Hindlimb muscle (tissue), 1 donor: ENCODE data around the gene TMEM209. TPM values are rescaled to one million over a fixed set of nuclear protein-coding genes. Genes with fewer than 3 reads are reported as not detected.

Experiments used
- DNase-seq: peaks from one replicate; pipeline ENCODE4 v3.0.0-alpha.2; 2013
- polyA plus RNA-seq: library from polyadenylated mRNA; unstranded; fragments of 120-200 nt; gene quantifications from one replicate; pipeline ENCODE4 v1.2.1, GENCODE V29; 2013; ENCODE audit not compliant: insufficient read length

The TMEM209 gene
- polyA plus RNA-seq, 1 donor = 11.3 TPM

DNA sequence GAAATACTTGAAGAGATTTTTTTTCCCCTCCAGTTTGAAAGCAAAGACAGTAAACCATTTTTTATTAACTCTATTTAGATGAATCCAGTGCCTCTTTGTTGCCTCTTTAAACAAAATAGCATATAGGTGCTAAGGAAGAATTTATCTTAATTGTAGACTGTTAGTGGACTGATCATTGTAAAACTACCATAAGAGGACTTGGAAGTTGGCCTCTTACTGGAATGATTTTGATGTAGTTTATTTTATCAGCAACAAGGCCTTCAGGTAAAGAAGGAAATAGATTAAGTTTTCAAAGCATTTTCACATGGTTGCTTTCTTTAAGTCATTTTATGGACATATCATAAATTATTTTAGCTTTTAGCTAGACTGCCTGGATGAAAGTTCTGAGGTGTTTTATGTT lies 81.7 kb downstream of the TMEM209 start:
- no peak for DNase-seq

DNA sequence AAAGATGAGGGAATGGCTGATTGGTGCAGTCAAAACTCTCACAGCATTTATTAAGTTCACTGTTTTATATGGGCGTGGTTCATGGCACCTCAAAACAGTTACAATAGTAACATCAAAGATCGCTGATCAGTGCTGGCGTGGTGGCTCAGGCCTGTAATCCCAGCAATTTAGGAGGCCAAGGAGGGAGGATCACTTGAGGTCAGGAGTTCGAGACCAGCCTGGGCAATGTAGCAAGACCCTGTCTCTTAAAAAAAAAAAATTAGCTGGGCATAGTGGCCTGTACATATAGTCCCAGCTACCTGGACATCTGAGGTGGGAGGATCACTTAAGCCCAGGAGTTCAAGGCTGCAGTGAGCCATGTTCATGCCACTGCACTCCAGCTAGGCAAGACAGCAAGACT lies 86.4 kb downstream of the TMEM209 start:
- DNase-seq = no peak

DNA sequence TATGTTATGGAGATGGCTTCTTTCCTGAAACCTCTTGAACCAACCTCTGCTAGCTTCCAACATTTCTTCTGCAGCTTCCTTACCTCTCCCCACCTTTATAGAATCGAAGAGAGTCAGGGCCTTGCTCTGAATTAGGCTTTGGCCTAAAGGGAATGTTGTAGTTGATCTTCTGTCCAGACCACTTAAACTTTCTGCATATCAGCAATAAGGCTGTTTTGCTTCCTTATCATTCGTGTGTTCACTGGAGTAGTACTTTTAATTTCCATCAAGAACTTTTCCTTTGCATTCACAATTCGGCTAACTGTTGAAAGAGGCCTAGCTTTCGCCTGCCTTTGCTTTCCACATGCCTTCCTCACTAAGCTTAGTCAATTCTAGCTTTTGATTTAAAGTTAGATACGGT lies 86.9 kb downstream of the TMEM209 start:
- no peak for DNase-seq

DNA sequence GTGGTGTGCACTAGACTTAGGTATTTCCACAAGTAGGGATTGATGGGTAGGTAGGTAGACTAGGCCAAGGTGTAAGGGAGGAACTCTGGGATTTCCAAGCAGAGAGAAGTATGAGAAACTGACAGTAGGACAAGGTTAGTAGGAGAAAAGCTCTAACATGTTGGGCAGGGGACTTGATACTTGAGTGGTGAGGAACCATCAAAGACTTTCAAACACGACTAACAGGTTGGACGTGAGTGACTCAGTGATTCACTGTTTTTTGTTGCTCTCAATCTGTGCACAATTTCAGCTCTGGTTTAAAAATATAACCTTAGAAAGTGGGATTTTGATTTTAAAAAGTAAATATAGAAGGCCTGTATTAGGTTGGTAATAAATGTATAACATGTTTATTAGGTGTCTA lies 90.4 kb downstream of the TMEM209 start:
- no peak for DNase-seq

Other genes with a start within 250 kb of the TMEM209 start
- 30.0 TPM for gene ZC3HC1, start 154.0 kb downstream of the TMEM209 start, polyA plus RNA-seq
- 43.9 TPM for gene KLHDC10, start 134.9 kb downstream of the TMEM209 start, polyA plus RNA-seq
- gene SSMEM1, start 2.5 kb upstream of the TMEM209 start, polyA plus RNA-seq = not detected
- gene CPA2, start 61.5 kb upstream of the TMEM209 start, polyA plus RNA-seq = 0.28 TPM
- 1.9 TPM for gene CPA4, start 87.8 kb upstream of the TMEM209 start, polyA plus RNA-seq
- gene CPA5, start 139.4 kb upstream of the TMEM209 start, polyA plus RNA-seq = 1.0 TPM
- gene CPA1, start 175.1 kb upstream of the TMEM209 start, polyA plus RNA-seq = 6.4 TPM
- gene CEP41, start 235.6 kb upstream of the TMEM209 start, polyA plus RNA-seq = 16.6 TPM